Activated CD8-positive, alpha-beta memory T cell treated with anti-CD3 and anti-CD28 coated beads, Interleukin-2, amount 50 U/mL, for 4 hours (primary cell): ENCODE measurements around the gene ARID3A.
"Not testable (repeated sequence)": the region's sequence is repeated elsewhere in the genome, so short reads cannot be mapped to it uniquely, and the experiment has no call there.

Experiments
- DNase-seq: peaks from one replicate; pipeline ENCODE4 v3.0.0-alpha.2; 2020

Gene ARID3A

GRCh38 chr19:1019980-1020867, 94.4 kb downstream of the ARID3A start:
- peak; percentile 54 for DNase-seq

- peak; percentile 97 for DNase-seq
Measured at GRCh38 chr19:1020868-1021425, 95.1 kb downstream of the ARID3A start, which contains the start of gene TMEM259. Gene TMEM259 (minus strand): TSS chr19:1021123. CDS start chr19:1020996, 127 bp downstream.

DNA sequence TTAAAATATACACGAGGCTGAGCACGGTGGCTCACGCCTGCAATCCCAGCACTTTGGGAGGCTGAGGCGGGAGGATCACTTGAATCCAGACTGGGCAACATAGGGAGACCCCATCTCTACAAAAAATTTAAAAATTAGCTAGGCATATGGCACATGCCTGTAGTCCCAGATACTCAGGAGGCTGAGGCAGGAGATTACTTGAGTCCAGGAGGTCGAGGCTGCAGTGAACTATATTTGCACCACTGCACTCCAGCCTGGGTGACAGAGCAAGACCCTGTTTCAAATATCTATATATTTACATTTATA, 98.0 kb downstream of the ARID3A start:
- DNase-seq, result not testable (repeated sequence)

DNA sequence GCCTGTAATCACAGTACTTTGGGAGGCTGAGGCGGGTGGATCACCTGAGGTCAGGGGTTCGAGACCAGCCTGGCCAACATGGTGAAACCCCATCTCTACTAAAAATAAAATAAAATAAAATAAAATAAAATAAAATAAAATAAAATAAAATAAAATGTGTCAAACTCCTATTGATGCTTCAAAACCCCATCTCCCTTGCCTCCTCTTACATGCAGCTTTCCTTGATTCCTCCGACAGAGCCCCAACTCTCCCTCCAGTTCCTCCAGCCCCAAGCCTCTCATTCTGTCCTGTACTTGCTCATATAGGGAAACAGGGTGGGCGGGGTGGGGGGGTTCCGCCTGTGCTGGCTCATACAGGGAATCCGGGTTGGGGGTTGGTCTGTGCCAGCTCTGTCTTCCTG, 99.2 kb downstream of the ARID3A start:
- not testable (repeated sequence) for DNase-seq
